Fibroblast of peridontal ligament (primary cell): Measurements from ENCODE around the gene ADORA1.
A peak's percentile ranks its signal among the peaks of the same experiment; 100 is the strongest.

ENCODE experiments used
- DNase-seq: peaks from one replicate; pipeline ENCODE4 v3.0.0-alpha.2; 2010; ENCODE audit errors: extremely low read depth

The ADORA1 gene

DNA sequence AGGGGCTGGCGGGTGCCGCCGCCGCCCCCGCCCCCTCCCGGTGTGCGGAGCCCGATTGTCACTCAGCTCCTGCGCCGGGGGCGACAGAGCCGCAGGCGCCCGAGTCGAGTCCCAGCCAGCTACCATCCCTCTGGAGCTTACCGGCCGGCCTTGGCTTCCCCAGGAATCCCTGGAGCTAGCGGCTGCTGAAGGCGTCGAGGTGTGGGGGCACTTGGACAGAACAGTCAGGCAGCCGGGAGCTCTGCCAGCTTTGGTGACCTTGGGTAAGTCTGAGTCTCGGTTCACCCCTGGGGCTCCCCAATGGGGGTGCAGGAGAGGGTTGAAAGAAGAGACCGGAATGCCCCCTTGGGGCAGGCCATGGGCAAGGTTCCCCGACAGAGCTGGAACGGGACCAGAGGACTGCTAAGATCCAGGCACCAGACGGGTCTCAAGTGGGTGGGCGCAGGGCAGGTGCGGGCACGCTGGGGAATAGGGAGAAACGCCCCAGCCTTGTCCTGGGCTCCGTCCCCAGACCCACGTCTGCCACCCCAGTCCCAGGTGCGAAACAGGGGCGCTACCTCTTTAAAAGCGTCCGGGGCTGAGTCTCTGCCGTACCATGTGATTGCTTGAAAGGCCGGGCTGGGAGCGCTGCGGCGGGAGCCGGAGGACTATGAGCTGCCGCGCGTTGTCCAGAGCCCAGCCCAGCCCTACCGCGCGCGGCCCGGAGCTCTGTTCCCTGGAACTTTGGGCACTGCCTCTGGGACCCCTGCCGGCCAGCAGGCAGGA, at the start of gene ADORA1:
Gene ADORA1 (plus strand): TSS at position 61 of the 765 bp plus-strand sequence. CDS start 1,116 bp downstream, outside the sequence.
- DNase-seq = peak; percentile 37

- DNase-seq = no peak
These were observed 49.6 kb upstream of the ADORA1 start for GRCh38 chr1:203077956-203078355.

- DNase-seq = no peak
These were observed 49.0 kb upstream of the ADORA1 start for GRCh38 chr1:203078478-203078877.

- no peak for DNase-seq
These were observed 47.1 kb upstream of the ADORA1 start for GRCh38 chr1:203080456-203080855.

DNA sequence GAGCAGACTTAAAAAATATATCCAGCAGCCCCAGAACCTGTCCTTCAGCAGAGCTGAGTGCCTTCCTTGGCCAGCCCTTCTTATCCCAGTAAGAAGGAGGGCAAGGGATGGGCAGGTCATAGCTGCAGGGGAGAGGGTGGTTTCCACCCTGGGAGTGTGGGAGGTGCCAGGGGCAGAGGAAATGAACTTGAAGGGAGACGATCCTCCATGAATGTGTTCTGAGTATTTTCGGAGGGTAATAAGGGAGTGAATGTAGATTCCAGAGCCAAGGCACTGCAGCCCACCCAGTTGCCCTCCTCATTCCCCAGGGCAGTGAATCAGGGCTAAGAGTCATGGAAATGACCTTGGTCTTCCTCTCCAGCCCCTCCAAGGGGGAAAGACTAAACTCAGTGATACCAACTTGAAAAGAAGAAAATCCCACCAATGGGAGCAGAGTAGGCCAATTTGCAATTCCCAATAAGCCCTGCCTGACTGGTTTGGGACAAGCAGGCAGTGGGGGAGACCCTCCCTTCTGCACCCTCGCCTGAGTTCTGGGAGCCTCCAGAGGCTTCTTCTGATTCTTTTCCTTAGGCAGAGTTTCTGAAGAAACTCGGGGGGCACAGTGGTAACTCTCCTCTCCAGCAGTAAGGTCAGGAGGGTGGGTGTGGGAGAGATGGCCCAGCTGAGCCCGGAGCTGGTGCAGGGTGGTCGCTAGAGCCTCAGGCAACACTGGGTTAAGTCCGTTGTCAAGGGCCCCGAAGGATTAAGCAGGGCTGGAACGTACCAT, 45.9 kb upstream of the ADORA1 start:
- no peak for DNase-seq

- no peak for DNase-seq
These were observed 45.4 kb upstream of the ADORA1 start for GRCh38 chr1:203082231-203082505.

- DNase-seq = no peak
These were observed 44.7 kb upstream of the ADORA1 start for GRCh38 chr1:203082571-203083462.

DNA sequence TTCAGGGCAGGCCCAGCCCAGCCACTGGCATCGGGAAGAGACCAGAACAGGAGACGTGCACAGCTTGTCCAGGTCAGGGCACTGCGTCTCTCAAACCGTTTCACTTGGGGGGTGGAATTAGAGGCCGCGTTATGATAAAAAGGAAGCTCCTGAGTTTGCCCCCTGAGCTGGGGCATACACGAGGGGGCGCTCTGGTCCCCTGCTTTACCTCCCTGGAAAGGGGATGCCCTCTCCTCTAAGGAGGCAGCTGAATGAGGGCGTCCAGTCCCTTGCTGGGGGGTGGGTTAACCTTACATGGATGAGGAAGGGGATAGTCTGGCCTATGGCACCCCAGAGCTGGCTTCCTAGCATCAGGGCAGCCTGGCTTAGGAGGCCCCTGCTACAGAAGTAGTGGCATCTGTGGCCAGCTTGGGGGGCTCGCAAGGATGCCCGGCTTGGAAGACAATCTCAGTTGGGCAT, 44.0 kb upstream of the ADORA1 start:
- no peak for DNase-seq

DNA sequence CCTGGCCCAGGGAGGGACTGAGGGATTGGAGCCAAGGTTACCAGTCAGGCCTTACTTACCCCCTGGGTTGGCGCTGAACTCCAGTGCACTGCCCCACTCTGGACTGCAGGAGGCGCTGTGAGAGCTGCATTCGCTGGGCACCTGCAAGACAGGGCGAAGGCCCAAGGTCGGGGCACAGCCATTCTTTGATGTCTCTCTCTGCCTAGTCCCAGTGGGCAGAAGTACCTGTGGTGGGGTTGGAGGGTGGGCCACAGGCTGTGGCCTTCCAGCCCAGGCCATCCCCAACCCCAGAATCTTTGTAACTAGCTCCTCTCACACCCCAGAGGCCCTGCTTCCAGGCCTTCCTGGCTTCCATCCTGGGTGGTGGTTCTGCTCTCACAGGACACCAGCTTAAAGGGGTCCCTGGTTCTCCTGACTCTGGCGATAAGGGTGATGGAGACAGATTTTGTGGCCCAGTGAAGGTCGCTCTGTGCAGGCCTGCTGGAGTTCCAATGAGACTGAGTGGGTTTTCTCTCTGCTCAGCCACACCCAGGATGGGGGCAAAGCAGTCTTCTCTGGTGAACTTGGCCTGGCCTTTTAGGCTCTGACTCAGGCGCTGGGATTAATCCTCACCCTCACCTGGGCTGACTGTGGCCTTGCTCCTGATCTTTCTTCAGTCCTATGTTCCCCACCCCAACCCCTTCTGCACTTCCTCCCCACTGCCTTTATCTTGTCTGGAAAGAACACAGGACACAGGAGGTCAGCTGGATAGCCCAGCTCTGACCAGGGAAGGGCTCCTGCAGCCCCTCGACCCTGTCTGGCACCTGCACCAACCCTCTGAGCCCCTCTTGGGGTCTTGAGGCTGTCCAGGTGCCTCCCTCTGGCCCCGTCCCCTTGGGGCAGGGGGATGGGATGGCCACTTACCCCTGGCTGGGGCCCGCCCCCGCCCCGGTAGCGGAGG, 42.7 kb upstream of the ADORA1 start:
- no peak for DNase-seq

DNA sequence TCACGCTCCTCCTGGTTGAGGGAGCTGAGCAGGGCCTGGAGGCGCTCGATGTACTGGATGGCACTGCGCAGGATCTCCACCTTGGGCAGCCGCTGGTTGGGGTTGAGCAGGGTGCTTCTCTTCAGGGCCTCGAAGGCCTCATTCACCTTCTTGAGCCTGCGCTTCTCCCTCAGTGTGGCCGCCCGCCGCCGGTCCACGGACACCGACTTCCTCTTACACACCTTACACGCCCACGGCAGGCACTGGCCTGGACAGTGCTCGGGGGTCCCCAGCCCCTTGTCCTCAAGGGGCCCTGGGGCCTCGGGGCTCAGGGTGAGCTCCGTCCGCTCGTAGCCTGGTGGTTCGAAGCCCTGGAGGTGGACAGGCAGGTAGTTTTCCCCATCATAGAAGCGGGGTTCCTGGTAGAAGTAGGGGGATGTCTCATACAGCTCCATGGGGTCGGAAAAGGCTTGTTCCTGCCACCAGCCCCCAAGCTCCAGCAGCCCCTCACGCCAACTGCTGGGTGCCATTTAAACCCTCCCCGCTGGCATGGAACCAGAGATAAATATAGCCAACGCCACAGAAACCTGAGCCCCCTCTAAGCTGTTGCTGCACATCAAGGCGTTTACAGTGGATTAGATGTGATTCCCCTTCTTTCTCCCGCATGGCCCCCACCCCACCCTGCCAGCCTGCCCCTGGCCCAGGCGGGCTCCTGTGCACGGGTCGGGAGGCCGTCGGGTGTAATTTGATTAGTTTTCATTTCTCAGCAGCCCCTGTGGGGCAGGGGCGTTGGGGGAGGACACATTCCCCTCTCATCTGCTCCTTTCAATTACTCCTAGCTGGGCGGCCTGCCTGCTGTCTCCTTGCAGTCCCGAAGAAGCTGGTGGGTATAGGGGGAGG, 41.8 kb upstream of the ADORA1 start, which contains the start of gene MYOG:
Gene MYOG (minus strand): TSS at position 485 of the 879 bp plus-strand sequence. CDS start 51 bp downstream, at position 434.
- no peak for DNase-seq

DNA sequence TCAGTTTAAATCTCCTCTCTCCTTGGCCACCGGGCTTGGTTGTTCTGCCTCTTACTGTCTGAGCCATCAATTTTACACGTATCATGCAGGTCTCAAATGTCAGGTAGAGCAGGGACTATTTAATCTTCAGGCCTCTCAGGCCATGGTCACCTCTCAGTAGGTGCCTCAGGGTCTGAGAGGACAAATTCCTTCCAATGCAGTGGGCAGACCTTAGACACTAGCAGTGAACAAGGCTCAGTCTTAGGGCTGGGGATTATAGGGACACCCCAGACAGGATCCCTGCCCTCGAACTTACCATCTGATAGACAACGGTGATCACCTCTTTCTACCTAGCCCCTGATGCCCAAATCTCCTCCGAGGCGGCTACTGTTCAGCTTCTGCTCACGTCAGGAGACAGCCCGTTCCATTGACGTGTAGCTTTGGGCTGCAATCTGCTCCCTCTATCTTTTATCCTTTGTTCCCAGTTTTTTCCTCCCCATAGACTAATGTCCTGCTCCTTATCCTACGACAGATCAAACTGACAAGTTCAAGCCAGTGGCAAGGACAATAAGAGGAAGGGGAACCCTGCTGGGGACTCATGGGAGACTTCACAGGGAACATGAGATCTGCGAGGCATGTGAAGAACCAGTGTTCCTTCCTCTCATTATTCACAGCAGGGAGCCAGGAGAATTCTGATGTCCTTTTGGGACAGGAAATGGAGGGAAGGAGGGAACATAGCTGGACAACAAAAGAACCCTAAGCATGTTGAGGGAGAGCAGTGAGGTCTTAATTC, 40.3 kb upstream of the ADORA1 start:
- DNase-seq = no peak

DNA sequence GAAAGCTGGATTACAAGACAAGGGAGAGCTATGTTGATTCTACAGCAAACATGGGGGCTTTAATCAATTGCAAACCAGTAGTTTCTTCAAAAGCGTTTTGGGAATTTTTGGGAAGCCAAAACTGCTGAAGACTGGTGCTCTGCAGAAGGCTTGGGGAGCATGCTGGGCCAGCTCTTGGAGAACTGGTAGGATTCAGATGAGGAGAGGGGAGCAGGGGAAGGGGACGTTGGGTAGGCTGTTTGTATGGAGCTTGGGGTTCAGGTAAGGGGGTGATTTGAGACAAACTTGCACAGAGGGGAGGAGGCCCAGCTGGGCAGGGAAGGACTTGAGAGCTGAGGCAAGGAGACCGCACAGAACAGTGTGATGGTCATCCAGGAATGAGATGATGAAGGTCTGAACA, 39.1 kb upstream of the ADORA1 start:
- no peak for DNase-seq

GRCh38 chr1:203089001-203089650, 38.4 kb upstream of the ADORA1 start:
- DNase-seq = no peak

DNA sequence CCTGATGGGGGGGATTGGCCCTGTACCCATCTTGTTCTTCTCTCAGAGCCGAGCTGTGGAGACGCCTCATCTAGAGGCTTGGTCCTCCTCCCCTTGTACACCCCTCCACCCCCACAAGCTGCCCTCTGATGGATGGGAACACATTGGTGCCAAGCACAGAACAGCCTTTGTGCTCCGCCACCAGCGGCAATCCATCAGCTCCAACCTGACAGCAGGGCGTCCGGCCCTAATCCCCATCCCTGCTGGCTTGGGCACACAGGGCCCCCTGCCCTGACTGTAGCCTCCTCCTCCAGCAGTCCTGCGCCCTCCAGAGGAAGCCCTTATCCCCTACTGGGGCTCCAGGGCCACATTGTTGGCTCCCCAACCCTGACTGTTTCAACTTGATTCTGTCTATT, 37.9 kb upstream of the ADORA1 start:
- no peak for DNase-seq

GRCh38 chr1:203090421-203091198, 36.9 kb upstream of the ADORA1 start:
- DNase-seq = no peak

DNA sequence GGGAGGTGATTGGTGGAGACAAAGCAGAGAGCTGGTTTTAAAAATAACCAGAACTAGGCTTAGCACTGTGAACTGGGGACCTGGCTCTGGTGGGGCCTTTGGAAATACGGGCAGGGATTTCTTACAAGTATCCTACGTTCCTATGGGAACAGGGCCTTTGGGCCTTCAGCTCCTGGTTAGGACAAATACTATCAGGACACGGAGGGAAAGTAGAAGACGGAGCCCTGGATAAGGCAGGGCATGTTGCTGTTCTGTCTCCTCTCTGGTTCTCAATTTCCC, 36.4 kb upstream of the ADORA1 start:
- no peak for DNase-seq

GRCh38 chr1:203091761-203092330, 35.7 kb upstream of the ADORA1 start:
- DNase-seq = no peak
